ENCODE measurements around the gene SAXO1. TPM values are rescaled to one million over a fixed set of nuclear protein-coding genes. Genes with fewer than 3 reads are reported as not detected.

The SAXO1 gene
- total and polyA plus RNA-seq, 7 donors: 0.08 to 1.9 (median 0.38) TPM; not detected in 4

DNA sequence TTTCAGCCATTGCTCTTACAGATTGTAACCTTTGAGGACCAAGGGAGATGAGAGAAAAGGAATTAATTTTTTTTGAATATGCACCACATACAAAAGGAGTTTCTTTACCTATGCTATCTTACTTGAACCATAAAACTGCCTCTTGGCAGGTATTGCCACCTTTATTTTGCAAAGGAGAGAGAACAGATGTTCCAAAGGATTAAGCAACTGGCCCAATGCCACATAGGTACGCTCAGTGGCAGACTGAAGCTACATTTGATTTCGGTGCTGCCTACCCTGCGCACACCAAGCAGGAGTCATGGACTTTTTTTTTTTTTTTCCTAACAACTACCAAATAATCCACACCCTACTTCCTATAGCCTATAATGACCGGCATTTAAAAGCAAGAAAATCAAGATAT, 43.1 kb downstream of the SAXO1 start:
- Histone ChIP-seq H3K4me3 (no peak overlapping the region), H3K27me3 (ENCODE audit: insufficient read depth in 3 of 3, low read length in 2 of 3) (no peaks in the 10 kb centered on the region), H3K36me3 (ENCODE audit: insufficient read depth in 1 of 2, low read depth in 1 of 2) (no peaks in the 10 kb centered on the region), H3K4me1 (no peaks in the 10 kb centered on the region), H3K27ac (no peak overlapping the region), H3K9me3 (no peaks in the 10 kb centered on the region)
- no peak for ATAC-seq
- TF ChIP-seq, protein P1, sequence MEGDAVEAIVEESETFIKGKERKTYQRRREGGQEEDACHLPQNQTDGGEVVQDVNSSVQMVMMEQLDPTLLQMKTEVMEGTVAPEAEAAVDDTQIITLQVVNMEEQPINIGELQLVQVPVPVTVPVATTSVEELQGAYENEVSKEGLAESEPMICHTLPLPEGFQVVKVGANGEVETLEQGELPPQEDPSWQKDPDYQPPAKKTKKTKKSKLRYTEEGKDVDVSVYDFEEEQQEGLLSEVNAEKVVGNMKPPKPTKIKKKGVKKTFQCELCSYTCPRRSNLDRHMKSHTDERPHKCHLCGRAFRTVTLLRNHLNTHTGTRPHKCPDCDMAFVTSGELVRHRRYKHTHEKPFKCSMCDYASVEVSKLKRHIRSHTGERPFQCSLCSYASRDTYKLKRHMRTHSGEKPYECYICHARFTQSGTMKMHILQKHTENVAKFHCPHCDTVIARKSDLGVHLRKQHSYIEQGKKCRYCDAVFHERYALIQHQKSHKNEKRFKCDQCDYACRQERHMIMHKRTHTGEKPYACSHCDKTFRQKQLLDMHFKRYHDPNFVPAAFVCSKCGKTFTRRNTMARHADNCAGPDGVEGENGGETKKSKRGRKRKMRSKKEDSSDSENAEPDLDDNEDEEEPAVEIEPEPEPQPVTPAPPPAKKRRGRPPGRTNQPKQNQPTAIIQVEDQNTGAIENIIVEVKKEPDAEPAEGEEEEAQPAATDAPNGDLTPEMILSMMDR (IDR thresholded peaks at IDR 0.05): no peak
- no peak for DNase-seq
- intact Hi-C loops (cut with DNase I): no loop called here
- WGBS, 3 donors: 92 to 95% (median 92%) methylated on average over 4 of the region's 4 CpGs

DNA sequence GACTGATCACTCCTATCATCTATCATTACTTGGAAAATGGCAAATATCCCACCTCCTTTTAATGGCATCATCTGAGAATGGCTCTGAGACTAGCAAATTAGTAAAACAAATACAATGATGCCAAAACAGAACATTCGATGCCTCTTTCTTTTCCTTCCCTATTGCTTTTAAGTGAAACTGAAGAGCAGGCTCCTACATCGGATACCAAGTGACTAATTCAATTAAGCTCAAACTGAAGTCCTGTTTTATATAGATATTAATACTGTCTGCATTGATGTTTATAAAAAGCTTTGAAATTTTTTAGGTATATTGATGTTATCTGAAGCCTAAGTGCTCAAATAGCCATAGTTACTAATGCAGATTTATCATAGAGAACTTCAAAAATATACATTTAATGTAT, 43.9 kb downstream of the SAXO1 start:
- Histone ChIP-seq H3K4me3 (no peak overlapping the region), H3K27me3 (ENCODE audit: insufficient read depth in 3 of 3, low read length in 2 of 3) (no peaks in the 10 kb centered on the region), H3K27ac (no peak overlapping the region), H3K36me3 (ENCODE audit: insufficient read depth in 1 of 2, low read depth in 1 of 2) (no peaks in the 10 kb centered on the region), H3K4me1 (no peaks in the 10 kb centered on the region), H3K9me3 (no peaks in the 10 kb centered on the region)
- 47 to 59% (median 53%) methylated on average over 2 of the region's 2 CpGs for WGBS, 3 donors
- ATAC-seq: no peak
- no peak for DNase-seq
- TF ChIP-seq, protein P1 (IDR thresholded peaks at IDR 0.05): no peak
- intact Hi-C loops (cut with DNase I): no loop called here

DNA sequence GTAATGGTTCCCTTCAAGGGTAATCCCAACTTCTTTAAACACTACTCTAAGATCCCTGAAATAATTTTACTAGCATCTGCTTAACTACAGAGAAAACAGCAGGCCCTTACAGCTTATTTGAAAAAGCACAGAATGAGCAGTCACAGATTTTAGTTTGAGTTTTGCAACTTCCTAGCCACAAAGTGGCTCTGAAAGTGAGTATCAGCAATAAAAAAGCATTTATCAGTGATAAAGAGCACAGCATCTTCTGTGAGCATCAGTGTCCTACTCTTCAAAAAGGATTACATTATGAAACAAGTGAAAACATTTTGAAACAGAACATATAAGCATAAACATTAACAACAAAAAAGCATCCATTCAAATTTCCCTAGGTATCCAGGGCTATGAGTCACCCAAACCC, 45.0 kb downstream of the SAXO1 start:
- H3K9me3 ChIP-seq: no peaks in the 10 kb centered on the region
- ATAC-seq: no peak
- H3K4me1 ChIP-seq: no peaks in the 10 kb centered on the region
- TF ChIP-seq, protein P1 (IDR thresholded peaks at IDR 0.05): no peak
- no peak overlapping the region for H3K27ac ChIP-seq
- no peak overlapping the region for H3K4me3 ChIP-seq
- intact Hi-C loops (cut with DNase I): no loop called here
- no peak for DNase-seq
- no peaks in the 10 kb centered on the region for H3K27me3 ChIP-seq (ENCODE audit: insufficient read depth in 3 of 3, low read length in 2 of 3)
- H3K36me3 ChIP-seq (ENCODE audit: insufficient read depth in 1 of 2, low read depth in 1 of 2): no peaks in the 10 kb centered on the region

DNA sequence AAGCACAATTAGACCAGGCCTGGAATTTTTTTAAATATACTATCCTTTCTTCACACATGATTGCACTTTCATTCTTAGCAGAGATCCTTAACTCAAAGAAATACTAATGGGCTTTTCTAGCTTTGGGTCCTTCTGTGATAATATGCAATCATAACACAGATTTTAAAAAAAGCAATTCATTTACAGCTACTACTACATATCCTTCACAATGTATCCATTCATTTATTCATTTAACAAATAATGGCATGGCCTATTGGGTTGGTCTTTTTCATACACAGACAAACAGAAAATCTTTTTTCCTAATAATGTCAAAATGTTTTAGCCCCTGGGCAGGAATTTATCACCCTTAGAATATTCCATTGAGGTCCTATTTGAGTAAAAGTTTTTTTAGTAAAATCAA, 47.0 kb downstream of the SAXO1 start:
- ATAC-seq: no peak
- intact Hi-C loops (cut with DNase I): no loop called here
- TF ChIP-seq, protein P1 (IDR thresholded peaks at IDR 0.05): no peak
- H3K9me3 ChIP-seq: no peaks in the 10 kb centered on the region
- H3K36me3 ChIP-seq (ENCODE audit: insufficient read depth in 1 of 2, low read depth in 1 of 2): no peaks in the 10 kb centered on the region
- DNase-seq: no peak
- no peak overlapping the region for H3K4me3 ChIP-seq
- no peak overlapping the region for H3K27ac ChIP-seq
- no peaks in the 10 kb centered on the region for H3K27me3 ChIP-seq (ENCODE audit: insufficient read depth in 3 of 3, low read length in 2 of 3)
- H3K4me1 ChIP-seq: no peaks in the 10 kb centered on the region

DNA sequence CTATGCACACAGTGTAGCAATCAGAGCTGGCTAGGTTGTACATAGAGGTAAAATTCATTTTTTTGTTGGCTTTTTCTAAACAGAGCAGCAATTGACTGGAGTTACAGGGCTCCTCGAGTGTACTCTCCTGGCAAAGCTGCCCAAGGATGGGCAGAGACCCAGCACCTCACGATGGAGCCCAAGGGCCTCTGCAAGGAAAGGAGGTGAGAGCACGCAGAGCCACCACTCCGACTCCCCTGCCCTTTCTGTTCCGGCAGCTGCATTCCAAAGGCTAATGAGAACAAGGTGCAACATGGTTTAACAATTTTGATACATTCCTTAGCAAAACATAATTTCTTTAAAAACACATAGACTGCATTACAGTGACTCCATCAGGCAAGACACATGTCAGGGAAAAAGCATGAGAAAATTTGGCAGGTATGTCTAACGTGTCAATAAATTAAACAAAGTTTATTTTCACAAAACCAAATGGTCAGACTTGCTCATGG, 47.5 kb downstream of the SAXO1 start:
- ATAC-seq (no peak), DNase-seq (no peak)
- Histone ChIP-seq H3K4me1 (no peaks in the 10 kb centered on the region), H3K4me3 (no peak overlapping the region), H3K27me3 (ENCODE audit: insufficient read depth in 3 of 3, low read length in 2 of 3) (no peaks in the 10 kb centered on the region), H3K27ac (no peak overlapping the region), H3K36me3 (ENCODE audit: insufficient read depth in 1 of 2, low read depth in 1 of 2) (no peaks in the 10 kb centered on the region), H3K9me3 (no peaks in the 10 kb centered on the region)
- 62 to 63% (median 62%) methylated on average over 6 of the region's 6 CpGs for WGBS, 3 donors
- intact Hi-C loops (cut with DNase I): no loop called here
- TF ChIP-seq, protein P1 (IDR thresholded peaks at IDR 0.05): no peak
